ENCODE data around the gene CSNK1A1.
"Not testable (repeated sequence)": the region's sequence is repeated elsewhere in the genome, so short reads cannot be mapped to it uniquely, and the experiment has no call there.

The CSNK1A1 gene

GRCh38 chr5:149489605-149490037, 61.6 kb downstream of the CSNK1A1 start:
- DNase-seq (ENCODE audit: low spot score), result no peak

GRCh38 chr5:149488645-149489306, 62.5 kb downstream of the CSNK1A1 start:
- no peak for DNase-seq (ENCODE audit: low spot score)

- DNase-seq (ENCODE audit: low spot score), result no peak
Measured at GRCh38 chr5:149487672-149488071, 63.6 kb downstream of the CSNK1A1 start.

GRCh38 chr5:149486726-149487635, 64.3 kb downstream of the CSNK1A1 start:
- no peak for DNase-seq (ENCODE audit: low spot score)

DNA sequence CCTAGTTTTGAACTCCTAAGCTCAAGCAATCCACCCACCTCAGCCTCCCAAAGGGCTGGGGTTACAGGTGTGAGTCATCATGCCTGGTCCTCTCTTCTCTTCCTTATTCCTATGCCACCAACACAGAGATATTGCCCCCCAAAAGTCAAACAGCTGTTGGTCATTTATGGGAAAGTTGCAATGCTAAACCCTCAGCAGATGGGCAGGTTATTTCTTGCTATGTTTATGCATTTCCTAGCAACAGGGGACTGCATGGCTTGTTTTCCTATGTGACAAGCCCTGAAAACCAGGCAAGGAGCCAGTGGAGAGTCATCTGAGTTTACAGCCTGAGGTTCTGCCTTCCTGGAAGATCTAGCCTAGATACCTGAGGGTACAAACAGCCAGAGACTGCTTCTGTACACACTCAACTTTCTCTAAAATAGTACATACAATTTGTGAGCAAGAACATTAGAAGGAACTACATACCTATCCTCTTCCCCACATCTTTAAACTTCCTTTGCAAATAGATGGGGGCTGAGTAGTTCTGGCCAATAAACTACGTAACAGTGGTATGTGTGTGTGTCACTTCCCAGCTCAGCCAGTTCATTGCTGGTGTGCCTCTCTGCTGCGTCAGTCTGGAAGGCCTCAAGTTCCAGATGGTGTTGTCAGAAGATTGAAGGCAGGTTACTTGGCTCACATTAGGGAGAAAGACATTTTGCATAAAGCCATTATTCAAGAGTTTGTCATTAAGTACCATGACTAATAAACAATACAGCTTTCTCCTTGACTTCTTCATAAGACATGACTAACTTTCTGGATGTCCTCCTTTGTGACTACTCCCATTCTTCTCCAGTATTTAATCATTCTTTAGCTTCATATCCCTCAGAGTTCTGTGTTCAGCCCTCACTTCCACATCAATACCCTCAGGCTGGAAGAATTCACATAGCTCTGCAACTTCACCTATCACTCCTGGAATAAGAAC, 65.3 kb downstream of the CSNK1A1 start:
- DNase-seq (ENCODE audit: low spot score), result no peak

DNA sequence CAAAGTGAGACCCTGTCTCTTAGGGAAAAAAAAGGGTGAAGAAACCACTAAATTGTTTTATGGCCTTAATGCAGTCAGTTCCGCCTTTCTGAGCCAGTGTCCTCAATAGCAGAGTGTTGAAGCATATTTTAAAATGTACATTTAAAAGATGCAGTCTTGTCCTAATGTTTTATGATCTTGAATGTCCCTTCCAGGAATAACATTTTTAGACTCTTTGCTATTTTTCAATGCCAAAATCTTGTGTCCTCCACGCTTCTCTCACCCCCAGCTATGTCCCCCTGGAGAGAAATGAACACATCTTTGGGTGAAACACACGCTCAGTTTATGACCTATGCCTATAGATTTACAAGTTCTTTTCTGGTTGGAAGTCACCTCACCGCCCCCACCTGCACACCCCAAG, 69.8 kb downstream of the CSNK1A1 start:
- DNase-seq (ENCODE audit: low spot score), result no peak

GRCh38 chr5:149478761-149479160, 72.5 kb downstream of the CSNK1A1 start:
- no peak for DNase-seq (ENCODE audit: low spot score)

DNA sequence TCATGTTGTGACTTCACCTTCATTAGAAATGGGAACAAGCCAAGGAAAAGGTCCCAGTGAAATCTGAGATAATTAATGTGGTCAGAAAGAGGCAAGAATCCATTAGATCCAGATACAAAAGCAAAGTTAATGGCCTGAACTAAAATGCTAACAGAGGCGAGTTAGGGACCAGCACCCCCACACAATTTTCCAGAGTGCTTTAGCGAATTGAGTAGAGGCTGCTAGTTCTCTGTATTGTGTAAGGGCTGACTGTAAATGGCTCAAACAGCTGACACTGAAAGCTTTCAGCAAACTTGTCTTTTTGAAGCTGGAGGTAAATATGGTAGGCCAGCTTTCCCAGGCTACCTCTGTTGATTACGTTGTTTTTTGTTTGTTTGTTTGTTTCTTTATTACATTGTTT, 75.5 kb downstream of the CSNK1A1 start:
- DNase-seq (ENCODE audit: low spot score), result no peak

DNA sequence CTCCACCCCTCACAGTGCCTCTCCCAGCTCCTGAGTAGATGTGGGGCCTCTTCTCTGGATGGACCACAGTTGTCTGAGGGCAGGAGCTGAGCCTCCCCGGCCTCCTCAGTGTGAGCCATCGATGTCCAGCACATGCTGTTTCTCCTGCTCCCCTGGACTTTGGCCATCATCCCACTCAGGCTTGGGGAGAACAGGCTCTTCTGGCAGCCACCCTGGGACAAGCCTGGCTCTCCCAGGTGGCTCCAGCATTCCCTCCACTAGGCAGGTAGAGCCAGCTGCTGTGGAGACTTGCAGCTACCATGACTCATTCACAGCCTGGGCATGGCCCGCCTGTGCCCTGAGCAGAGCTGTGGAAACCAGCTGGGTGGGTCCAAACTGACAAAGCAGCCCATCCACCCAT, 77.0 kb downstream of the CSNK1A1 start:
- no peak for DNase-seq (ENCODE audit: low spot score)

GRCh38 chr5:149473441-149473840, 77.8 kb downstream of the CSNK1A1 start:
- DNase-seq (ENCODE audit: low spot score), result no peak

DNA sequence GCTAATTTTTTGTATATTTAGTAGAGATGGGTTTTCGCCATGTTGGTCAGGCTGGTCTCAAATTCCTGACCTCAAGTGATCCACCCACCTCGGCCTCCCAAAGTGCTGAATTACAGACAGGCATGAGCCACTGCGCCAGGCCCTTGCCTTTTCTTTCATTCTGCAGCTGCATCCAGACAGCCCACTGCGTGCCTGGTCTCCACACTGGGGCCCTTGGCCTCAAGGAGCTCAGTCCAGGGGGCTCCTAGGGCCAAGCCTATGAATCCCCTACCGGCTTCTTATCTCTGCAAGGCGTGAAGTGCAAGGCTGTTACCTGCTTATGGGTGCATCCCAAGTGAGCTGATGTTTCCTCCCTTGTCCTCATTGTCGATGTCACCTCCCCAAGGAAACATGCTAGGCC, 78.8 kb downstream of the CSNK1A1 start:
- no peak for DNase-seq (ENCODE audit: low spot score)

GRCh38 chr5:149471406-149472183, 79.6 kb downstream of the CSNK1A1 start:
- no peak for DNase-seq (ENCODE audit: low spot score)

- DNase-seq (ENCODE audit: low spot score), result no peak
Measured at GRCh38 chr5:149470942-149471341, 80.3 kb downstream of the CSNK1A1 start.

DNA sequence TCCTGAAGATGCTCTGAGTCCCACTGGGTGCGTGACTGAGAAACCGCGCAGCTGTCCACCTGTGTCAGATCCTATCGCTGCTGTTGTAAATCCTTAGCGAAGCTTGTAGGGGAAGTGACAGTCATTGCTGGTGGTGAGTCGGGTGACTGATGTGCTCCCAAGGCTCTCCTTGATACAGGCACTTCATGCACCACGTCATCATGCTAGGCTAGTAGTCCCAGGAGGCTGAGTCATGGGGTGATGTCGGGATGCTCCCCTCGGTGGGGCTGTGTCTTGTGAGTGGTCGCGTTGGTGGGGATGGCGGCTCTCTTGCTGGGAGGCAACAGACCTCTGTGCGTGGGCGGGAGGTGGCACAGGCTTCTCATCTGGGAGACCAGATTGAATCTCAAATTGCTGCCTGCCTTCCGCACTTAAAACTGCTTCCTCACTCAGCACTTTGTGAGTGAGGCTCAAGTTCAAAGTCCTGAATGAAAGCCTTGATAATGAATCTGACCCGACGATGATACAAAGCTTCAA, 84.7 kb downstream of the CSNK1A1 start:
- DNase-seq (ENCODE audit: low spot score), result no peak

DNA sequence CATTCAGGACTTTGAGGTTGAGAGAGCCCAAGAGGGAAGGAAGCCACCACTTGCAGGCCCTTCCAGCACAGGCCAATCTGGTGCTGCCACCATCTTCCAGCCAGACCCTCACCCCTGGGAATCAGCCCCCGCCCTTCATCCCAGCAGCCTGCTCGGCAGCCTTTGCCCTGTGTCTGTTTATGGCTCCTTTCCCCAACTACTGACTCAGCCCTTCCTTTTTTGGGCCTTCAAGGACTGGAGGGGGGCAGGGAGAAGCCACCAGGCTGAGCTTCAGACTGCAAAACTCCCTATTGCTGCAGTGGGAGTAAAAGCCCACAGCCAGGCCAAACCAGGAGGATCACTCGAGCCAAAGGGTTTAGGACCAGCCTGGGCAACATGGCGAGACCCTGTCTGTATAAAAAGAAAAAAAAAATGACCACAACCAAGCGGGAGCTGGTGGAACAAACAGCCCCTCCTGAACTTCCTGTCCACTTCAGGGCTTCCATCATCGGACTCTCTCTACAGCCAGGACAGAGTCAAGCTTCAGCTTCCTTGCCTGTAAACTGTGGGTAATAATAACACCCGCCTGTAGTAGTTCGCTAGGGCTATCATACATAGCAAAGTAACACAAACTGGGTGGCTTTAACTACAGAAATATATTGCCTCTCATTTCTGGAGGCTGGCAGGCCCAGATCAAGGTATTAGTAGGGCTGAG, 86.3 kb downstream of the CSNK1A1 start:
- no peak for DNase-seq (ENCODE audit: low spot score)

DNA sequence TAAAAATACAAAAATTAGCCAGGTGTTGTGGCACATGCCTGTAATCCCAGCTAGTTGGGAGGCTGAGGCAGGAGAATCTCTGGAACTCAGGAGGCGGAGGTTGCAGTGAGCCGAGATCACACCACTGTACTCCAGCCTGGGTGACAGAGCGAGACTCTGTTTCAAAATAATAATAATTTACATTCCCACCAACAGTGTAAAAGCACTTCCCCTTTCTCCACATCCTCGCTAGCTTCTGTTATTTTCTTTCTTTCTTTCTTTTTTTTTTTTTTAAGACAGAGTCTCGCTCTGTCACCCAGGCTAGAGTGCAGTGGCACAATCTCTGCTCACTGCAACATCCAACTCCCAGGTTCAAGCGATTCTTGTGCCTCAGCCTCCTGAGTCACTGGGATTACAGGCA, 89.3 kb downstream of the CSNK1A1 start:
- DNase-seq (ENCODE audit: low spot score), result not testable (repeated sequence)

GRCh38 chr5:149459891-149460290, 91.3 kb downstream of the CSNK1A1 start:
- DNase-seq (ENCODE audit: low spot score), result no peak

GRCh38 chr5:149457393-149457763, 93.9 kb downstream of the CSNK1A1 start:
- no peak for DNase-seq (ENCODE audit: low spot score)

GRCh38 chr5:149456597-149457392, 94.4 kb downstream of the CSNK1A1 start:
- DNase-seq (ENCODE audit: low spot score), result no peak

GRCh38 chr5:149455889-149456409, 95.3 kb downstream of the CSNK1A1 start:
- no peak for DNase-seq (ENCODE audit: low spot score)

Measured in activated CD4-positive, alpha-beta T cell treated with anti-CD3 and anti-CD28 coated beads, Interleukin-2, Interleukin-4, amounts not matched to agents 100 ng/mL and 50 ng/mL, durations not matched to agents 16 hours and 8 hours (primary cell).